Kidney (tissue), 22 donors: Measurements from ENCODE around the gene ANHX. TPM values are rescaled to one million over a fixed set of nuclear protein-coding genes. Genes with fewer than 3 reads are reported as not detected.
"Not testable (repeated sequence)": the region's sequence is repeated elsewhere in the genome, so short reads cannot be mapped to it uniquely, and the experiment has no call there.

Experiments used
- DNase-seq, 5 donors: peaks; one replicate each; pipeline ENCODE4 v3.0.0-alpha.2; 2013 to 2020
- FAIRE-seq: peaks from 2 replicates; lab custom pipeline; 2012; peaks lifted over from hg19 to GRCh38; lab: Jason Lieb, UNC
- H3K27ac ChIP-seq, 2 donors: one replicate each; pipeline ENCODE4 v1.7.0; 2013; ENCODE audit warnings: low read depth in 2 of 2, low read length in 2 of 2, inconsistent platforms in 1 of 2
- H3K27me3 ChIP-seq: one replicate; pipeline ENCODE4 v1.7.1; 2013; ENCODE audit warnings: low read length, inconsistent platforms; ENCODE audit not compliant: control insufficient read depth, insufficient read depth
- H3K36me3 ChIP-seq, 3 donors: one replicate each; pipeline versions ENCODE4 v1.7.0 to v1.7.1; 2013; ENCODE audit warnings: low read length in 3 of 3, control low read depth in 1 of 3, inconsistent platforms in 1 of 3; ENCODE audit not compliant: insufficient read depth in 3 of 3, control insufficient read depth in 2 of 3
- H3K4me1 ChIP-seq, 3 donors: one replicate each; pipeline versions ENCODE4 v1.7.0 to v1.7.1; 2013; ENCODE audit warnings: low read length in 3 of 3, inconsistent platforms in 1 of 3, low read depth in 1 of 3; ENCODE audit not compliant: control insufficient read depth in 2 of 3, insufficient read depth in 2 of 3
- H3K4me3 ChIP-seq, 3 donors: one replicate each; pipeline versions ENCODE4 v1.7.0 to v1.8.1; 2013; ENCODE audit warnings: low read length in 3 of 3, control low read depth in 1 of 3, inconsistent platforms in 1 of 3
- H3K9ac ChIP-seq, 3 donors: one replicate each; pipeline versions ENCODE4 v1.7.0 to v1.7.1; 2013; ENCODE audit warnings: low read length in 3 of 3, control low read depth in 1 of 3, inconsistent platforms in 1 of 3
- H3K9me3 ChIP-seq, 3 donors: one replicate each; pipeline versions ENCODE4 v1.7.0 to v1.7.1; 2013; ENCODE audit warnings: low read length in 3 of 3, control low read depth in 1 of 3, inconsistent platforms in 1 of 3; ENCODE audit not compliant: control insufficient read depth in 2 of 3, insufficient read depth in 1 of 3
- CTCF ChIP-seq: IDR thresholded peaks from 3 replicates; pipeline ENCODE4 v1.5.1; 2012; ENCODE audit warnings: mild to moderate bottlenecking, moderate library complexity, borderline replicate concordance; ENCODE audit not compliant: insufficient read depth; ENCODE audit errors: extremely low read depth
- intact Hi-C: fragments of 100-400 bp; cut with DNase I; formaldehyde crosslinking; loops from one replicate; pipeline ENCODE4 v1.11.1; 2022
- long read RNA-seq, 10 donors: library from polyadenylated mRNA in 1 of 10; unstranded in 1 of 10; transcript quantifications; one replicate each; pipeline ENCODE4 v2.0.0 and lab custom pipeline, GENCODE V29; 2021 to 2026
- polyA plus RNA-seq: library from polyadenylated mRNA; stranded (reverse); fragments of 350-450 nt; fragmentation: Illumina TruSeq; extraction: RNeasy Lipid Tissue Mini Kit (QIAGEN cat#74804); gene quantifications from one replicate; pipeline ENCODE4 v1.2.3, GENCODE V29; 2014; ENCODE audit warnings: low read depth, low replicate concordance; ENCODE audit not compliant: insufficient read depth
- total RNA-seq: library from RNA; stranded (reverse); fragmentation: NEBNext Ultra II Directional; extraction: Animal tissue kit (Norgen Biotek cat#: 25700); gene quantifications from one replicate; pipeline ENCODE4 v1.2.1, GENCODE V29; 2021
- donor health status: control.
- donor health status: control.
- donor health status: control.
- donor health status: control.
- donor health status: control.
- donor health status: DM: yes; HTN: yes; CAD: no.
- donor health status: Normal renal cell carcinoma (clear cell type).

Gene ANHX
- total RNA-seq: not detected
- polyA plus RNA-seq: not detected
- long read RNA-seq, donor 1: 0 reads
- long read RNA-seq, donor 2: 0 reads
- long read RNA-seq, donor 3: 0 reads
- long read RNA-seq, donor 4: 0 reads
- long read RNA-seq, donor 5: 0 reads
- long read RNA-seq, donor 6: 0 reads
- long read RNA-seq, donor 7: 0 reads
- long read RNA-seq, donor 8: 0 reads
- long read RNA-seq, donor 9: 0 reads
- long read RNA-seq, donor 10: 0 reads

GRCh38 chr12:133235401-133236112, at the start of gene ANHX:
TSS of gene ANHX (minus strand) at chr12:133235877. CDS start at chr12:133234356, 1,521 bp downstream.
- peak in 1 of 5 donors; percentile 45 for DNase-seq
- no peak for FAIRE-seq
- intact Hi-C loops: no loop called here
- Histone ChIP-seq H3K4me3 (no peak within 1 kb of the TSS), H3K27me3 (no peaks in the 10 kb centered on the region), H3K36me3 (no peaks in the 10 kb centered on the region), H3K9ac (no peak within 1 kb of the TSS), H3K27ac (no peak within 1 kb of the TSS), H3K4me1 (no peaks in the 10 kb centered on the region), H3K9me3 (no peaks in the 10 kb centered on the region)
- no peak for TF ChIP-seq CTCF

- H3K9me3 ChIP-seq, H3K9ac ChIP-seq, H3K27me3 ChIP-seq, intact Hi-C loops, H3K4me3 ChIP-seq, H3K36me3 ChIP-seq, FAIRE-seq, DNase-seq, H3K4me1 ChIP-seq, H3K27ac ChIP-seq: not testable (repeated sequence)
Measured at GRCh38 chr12:133264668-133265067, 29.0 kb upstream of the ANHX start.

DNA sequence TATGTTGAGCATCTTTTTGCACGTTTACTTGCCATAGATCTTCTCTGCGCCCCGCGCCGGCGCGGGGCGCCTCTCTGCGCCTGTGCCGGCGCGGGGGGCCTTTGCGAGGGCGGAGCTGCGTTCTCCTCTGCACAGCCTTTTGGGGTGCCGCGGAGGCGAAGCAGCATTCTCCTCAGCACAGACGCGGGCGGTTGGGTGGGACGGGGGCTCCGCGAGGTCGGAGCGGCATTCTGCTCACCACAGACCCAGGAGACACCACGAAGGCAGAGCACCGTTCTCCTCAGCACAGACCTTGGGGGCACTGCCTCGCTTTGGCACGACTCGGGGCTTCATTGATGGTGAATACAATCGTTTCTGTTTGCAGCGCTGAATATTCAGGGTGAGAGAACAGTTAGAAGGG, 28.5 kb upstream of the ANHX start:
- H3K36me3 ChIP-seq: no peaks in the 10 kb centered on the region
- no peak overlapping the region for H3K27ac ChIP-seq
- no peak overlapping the region for H3K4me3 ChIP-seq
- no peak for FAIRE-seq
- DNase-seq: no peak
- intact Hi-C loops: no loop called here
- no peak for TF ChIP-seq CTCF
- no peaks in the 10 kb centered on the region for H3K9me3 ChIP-seq
- no peaks in the 10 kb centered on the region for H3K4me1 ChIP-seq
- H3K9ac ChIP-seq: no peak overlapping the region
- no peaks in the 10 kb centered on the region for H3K27me3 ChIP-seq

- FAIRE-seq (no peak), DNase-seq (peak in 1 of 5 donors; percentile 1)
- no peak for TF ChIP-seq CTCF
- intact Hi-C loops: no loop called here
- no peak overlapping the region for H3K27ac ChIP-seq
- no peaks in the 10 kb centered on the region for H3K4me1 ChIP-seq
- no peaks in the 10 kb centered on the region for H3K27me3 ChIP-seq
- no peaks in the 10 kb centered on the region for H3K36me3 ChIP-seq
- H3K9me3 ChIP-seq: no peaks in the 10 kb centered on the region
- H3K4me3 ChIP-seq: no peak overlapping the region
- no peak overlapping the region for H3K9ac ChIP-seq
Measured at GRCh38 chr12:133256321-133256720, 20.6 kb upstream of the ANHX start.

GRCh38 chr12:133255833-133256232, 20.2 kb upstream of the ANHX start:
- H3K27ac ChIP-seq, intact Hi-C loops, H3K9ac ChIP-seq, H3K36me3 ChIP-seq, H3K4me1 ChIP-seq, FAIRE-seq, H3K9me3 ChIP-seq, H3K27me3 ChIP-seq, H3K4me3 ChIP-seq, DNase-seq: not testable (repeated sequence)
